Esophagus mucosa (tissue), 1 donor: ENCODE measurements around the gene CLCN4. TPM values are rescaled to one million over a fixed set of nuclear protein-coding genes. Genes with fewer than 3 reads are reported as not detected.

Experiments
- ATAC-seq: fragments of 200-7000 bp; cut with Tn5 transposase; one replicate; pipeline ENCODE4 v1.9.1; 2020
- total RNA-seq: library from RNA; stranded (reverse); gene quantifications from one replicate; pipeline ENCODE4 v1.2.4, GENCODE V29; 2023
- donor health status: DM: yes; HTN: yes; CAD: no.

The CLCN4 gene
- total RNA-seq, 1 donor from 2014 or later = 0.84 TPM

DNA sequence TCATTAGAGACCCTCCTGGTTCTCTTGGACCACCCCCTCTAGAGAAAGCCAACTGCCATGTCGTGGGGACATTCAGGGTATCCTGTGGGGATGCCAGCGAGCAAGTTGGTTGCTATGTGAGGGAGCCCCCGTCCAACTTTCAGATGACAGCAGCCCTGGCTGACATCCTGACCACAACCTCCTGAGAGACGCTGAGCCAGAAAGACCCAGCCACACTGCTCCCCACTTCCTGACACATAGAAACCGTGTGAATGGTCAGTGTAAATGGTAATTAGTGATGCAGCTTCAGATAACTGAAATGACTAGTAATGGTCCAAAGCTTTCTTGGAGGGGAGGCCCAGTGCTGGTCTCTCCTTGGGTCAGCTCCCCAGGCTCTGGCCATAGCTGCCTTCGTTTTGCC, 10.8 kb downstream of the CLCN4 start:
- no peak for ATAC-seq

DNA sequence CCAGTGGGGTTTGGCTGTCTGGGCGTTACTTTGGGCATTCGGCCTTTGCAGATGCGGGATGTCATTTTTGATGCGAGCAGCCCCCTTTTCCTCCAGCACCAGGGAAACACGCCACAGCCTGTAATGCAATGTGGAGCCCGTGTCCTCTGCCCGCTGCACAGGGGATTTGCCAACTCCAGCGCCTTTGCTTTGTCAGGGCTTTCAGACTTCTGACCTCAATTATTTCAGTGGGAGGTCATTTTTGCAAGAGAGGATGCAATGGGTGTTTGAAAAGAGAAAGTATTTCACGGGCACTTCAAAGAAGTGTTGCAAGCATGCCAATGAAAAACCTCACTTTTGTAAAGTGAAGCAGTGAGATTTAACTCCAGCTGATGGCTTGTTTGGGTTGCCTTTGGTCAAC, 11.5 kb downstream of the CLCN4 start:
- no peak for ATAC-seq

DNA sequence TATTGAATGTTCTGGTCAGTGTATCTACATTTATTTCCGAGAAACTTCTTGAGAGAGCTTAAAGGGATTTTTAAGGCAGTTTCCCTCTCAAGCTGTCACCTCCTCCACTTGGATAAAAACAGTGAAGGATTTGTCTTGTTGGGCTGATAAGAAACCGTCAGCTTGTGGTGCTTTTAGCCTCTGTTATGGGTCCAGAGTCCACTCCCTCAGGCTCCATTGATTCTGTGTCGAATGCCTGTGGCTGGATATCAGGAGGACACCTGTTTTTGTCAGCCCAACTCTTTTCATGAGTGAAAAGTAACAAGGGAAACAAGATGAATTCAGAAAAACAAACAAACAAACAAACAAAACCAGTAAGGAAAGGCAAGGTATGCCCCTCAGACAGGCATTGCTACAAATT, 12.4 kb downstream of the CLCN4 start:
- ATAC-seq = no peak

DNA sequence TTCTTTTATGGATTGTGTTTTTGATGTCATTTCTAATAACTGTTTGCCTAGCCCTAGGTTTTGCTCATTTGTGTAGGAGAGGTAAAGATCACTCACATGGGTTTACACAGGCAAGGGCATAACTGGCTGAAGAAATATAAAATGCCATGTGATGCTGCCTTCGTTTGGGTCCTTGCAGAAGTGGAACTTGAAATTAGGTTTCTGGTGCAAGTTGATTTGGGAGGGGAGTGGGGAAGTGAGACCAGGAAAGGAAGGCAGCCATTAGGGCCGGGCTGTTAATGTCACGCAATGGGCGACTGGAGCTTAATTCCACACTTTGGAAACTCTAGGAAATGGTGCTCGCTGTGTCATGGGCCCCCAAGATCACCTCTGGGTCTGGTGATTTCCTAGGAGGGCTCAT, 14.5 kb downstream of the CLCN4 start:
- ATAC-seq = no peak

DNA sequence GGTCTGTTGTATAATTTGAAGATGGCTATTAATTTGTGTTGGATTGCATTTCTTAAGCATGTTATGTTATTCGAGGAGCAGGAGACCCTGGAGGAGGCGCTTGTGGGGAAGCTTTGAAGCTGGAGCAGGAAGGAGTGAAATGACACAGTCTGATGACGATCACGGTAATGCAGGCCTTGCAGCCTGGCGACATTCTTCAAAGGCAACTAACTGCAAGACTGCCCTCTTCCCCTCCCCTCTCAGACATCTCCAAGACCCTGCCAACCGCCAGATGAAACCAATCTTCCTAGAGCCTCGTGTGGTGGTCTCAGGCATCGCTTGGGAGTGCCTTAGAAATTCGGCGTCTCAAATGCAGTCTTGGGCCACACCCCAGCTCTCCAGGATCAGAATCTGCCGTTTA, 16.1 kb downstream of the CLCN4 start:
- ATAC-seq = no peak

DNA sequence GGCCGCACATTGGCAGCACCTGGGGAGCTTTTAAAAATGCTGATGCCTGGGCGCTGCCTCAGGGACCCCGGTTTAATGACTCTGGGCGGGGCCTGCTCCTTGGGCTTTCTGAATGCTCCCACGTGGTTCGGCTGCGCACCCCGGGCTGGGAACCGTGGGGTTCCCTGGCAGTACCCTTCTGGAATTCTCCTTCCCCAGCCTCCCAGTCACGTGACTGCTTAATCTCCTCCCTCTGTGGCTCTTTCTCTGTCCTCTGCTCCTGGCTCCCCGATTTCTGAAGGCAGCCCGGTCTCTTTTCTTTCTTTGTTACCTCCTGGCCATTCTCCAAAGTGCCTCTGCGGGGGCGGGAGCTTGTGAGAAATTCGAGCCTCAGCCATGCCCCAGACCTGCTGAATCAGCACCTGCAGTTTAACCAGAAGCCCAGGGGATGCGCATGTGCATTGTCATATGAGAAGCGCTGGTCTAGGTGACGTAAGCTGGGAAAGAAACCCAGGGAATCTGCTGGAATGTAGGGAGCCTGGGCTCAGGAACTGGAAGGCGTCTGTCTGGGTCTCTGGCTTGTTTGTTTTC, 16.6 kb downstream of the CLCN4 start:
- ATAC-seq = peak; percentile 76

- ATAC-seq = no peak
Measured at GRCh38 chrX:10174051-10174450, 17.3 kb downstream of the CLCN4 start.

GRCh38 chrX:10174810-10175209, 18.0 kb downstream of the CLCN4 start:
- ATAC-seq = no peak

DNA sequence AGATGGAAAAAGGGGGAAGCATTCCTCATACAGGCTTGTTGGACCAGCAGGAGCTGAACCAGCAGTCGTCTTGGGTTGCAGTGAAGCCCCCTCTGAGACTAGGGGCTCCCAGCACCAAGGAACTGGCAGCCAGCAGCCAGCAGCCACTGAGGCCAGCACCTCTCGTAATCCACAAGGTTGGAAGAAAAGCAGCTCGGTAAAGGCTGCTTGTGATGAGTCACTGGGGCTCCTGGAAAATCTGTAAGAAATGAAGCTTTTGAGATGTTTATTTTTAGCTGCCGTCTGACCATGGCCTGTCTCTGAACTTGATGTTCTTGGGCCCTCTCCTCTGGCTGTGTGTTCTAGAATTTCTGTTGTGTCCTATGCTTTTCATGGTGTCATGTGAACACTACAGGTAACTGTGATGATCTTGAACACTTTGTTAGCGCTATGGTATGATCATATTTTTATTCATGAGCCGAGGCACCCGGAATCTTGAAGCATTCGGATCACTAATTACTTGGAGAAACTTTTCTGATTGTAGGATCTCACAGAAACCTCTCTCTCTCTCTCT, 18.6 kb downstream of the CLCN4 start:
- no peak for ATAC-seq

DNA sequence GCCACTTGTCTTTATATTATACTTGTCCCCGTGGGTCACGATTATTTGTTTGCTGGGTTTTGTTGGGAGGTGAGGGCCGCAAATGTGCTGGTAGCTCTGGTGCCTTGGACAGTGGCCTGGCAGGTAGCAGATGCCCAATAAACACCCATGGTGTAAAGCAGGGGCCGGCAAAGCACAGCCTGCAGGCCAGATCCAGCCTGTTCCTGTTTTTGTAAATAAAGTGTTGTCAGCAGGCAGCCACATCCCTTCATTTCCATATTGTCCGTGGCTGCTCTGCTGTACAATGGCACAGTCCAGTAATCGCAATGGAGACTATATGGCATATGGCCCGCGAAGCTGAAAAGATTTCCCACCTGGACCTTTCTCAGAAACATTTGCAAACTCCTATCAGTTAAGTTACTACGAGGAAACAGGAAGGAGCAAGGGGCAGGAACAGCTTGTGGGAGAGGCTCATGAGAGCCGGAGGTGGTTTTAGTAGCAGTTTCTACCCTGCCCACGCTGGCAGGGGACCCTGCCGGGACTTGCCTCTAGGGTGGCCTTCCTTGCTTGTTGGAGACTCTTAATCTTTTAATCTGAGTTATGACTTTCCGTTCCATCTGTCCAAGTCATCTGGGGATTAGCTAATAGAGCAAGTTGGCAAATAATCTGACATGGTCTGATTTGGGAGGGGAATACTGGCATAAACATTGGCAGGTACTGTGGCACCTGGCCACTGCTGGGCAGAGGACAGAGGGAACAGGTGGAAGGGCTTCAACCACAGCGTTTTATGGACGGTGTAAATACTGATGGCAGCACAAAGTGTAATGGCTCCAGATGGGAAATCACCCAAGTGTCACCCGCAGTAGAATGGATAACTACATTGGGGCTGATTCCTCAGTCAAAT, 19.6 kb downstream of the CLCN4 start:
- peak; percentile 76 for ATAC-seq

GRCh38 chrX:10177004-10177396, 20.2 kb downstream of the CLCN4 start:
- no peak for ATAC-seq

GRCh38 chrX:10177601-10178000, 20.8 kb downstream of the CLCN4 start:
- no peak for ATAC-seq

DNA sequence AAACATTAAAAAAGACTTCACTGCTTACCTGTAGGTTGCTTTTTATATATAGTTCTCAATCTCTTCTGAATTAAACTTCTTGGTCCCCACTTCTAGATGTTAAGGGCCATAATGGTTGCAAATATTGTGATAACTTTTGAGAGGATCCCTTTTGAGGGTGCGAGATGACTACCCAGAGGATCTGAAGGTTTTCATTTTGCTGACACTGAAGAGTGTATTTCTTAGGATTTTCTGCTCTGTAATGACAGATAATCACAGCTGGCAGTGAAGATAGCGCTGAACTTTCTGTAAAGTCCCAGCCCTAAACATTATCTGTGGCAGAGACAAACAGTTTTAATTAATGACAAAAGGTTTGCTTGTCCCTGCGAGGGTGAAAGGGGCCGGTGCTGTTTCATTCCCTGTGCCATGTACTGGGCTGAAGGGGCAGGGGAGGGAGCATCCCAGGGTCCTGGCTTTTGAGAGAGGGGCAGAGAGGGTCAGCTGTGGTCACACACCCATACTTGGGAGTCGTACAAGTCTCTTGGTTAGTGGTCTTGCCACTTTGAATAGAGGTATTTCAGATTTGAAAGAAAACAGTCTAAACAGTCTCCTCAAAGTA, 22.2 kb downstream of the CLCN4 start:
- no peak for ATAC-seq

DNA sequence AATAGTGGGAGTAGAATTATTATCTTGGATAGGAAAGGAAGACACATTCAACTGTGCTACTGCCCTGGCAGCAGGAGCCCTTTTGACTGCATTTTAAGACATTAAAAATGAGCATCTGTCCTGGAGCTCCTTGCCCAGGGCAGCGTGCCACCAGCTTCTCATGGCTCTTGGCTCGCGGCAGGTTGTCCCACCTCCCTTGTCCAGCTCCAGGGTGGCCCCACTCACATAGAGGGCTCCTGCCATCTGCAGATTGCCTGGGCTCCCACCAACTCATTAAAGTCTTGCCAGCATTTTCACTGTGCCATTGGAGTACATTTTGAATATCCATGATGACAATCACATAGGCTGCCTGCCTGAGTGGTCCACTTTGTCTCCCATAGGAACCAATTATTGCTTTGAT, 27.0 kb downstream of the CLCN4 start:
- no peak for ATAC-seq

DNA sequence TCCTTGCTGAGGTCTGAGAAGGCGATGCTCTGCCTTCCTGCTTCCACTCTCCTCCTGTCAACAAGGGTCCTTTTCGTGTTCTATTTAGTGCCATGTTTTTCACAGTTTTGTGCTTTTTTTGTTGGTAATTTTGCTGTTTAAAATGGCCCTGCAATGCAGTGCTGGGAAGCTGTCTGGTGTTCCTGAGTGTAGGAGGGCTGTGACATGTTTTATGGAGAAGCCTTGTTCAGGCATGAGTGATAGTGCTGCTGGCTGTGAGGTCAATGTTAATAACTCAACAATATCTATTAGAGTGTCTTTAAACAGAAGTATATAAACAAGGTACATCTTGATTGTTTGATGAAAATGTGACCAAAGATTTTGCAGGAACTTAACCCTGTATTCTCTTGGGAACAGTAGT, 27.6 kb downstream of the CLCN4 start:
- no peak for ATAC-seq

- ATAC-seq = no peak
Measured at GRCh38 chrX:10186355-10186754, 29.6 kb downstream of the CLCN4 start.

GRCh38 chrX:10187421-10187820, 30.6 kb downstream of the CLCN4 start:
- ATAC-seq = no peak

GRCh38 chrX:10189317-10190268, 32.8 kb downstream of the CLCN4 start:
- ATAC-seq = peak; percentile 85

GRCh38 chrX:10190367-10190766, 33.6 kb downstream of the CLCN4 start:
- ATAC-seq = peak; percentile 58

DNA sequence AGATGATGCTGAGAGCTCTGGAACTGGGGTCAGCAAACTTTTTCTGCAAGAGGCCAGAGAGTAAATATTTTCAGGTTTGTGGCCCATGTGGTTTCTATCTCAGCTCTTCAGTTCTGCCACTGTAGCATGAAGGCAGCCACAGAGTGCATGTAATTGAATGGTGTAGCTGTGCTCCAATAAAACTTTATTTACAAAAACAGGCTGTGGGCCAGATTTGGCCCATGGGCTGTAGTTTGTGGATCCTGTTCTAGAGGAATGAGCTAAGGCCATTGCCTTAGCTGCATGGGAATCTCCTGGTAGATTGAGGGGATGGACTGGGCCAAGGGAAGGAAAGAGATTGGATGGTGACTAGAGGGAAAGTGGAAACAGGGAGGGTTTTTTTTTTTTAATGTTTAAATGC, 36.8 kb downstream of the CLCN4 start:
- ATAC-seq = no peak

GRCh38 chrX:10195425-10195824, 38.6 kb downstream of the CLCN4 start:
- no peak for ATAC-seq

- ATAC-seq = no peak
Measured at GRCh38 chrX:10195947-10196346, 39.2 kb downstream of the CLCN4 start.
